ENCODE measurements around the gene APOL1. TPM values are rescaled to one million over a fixed set of nuclear protein-coding genes. Genes with fewer than 3 reads are reported as not detected.

Gene APOL1
- polyA plus RNA-seq, 2 of the 4 experiments (the other 2 are of a cell fraction), result 2.0 to 6.5 TPM

DNA sequence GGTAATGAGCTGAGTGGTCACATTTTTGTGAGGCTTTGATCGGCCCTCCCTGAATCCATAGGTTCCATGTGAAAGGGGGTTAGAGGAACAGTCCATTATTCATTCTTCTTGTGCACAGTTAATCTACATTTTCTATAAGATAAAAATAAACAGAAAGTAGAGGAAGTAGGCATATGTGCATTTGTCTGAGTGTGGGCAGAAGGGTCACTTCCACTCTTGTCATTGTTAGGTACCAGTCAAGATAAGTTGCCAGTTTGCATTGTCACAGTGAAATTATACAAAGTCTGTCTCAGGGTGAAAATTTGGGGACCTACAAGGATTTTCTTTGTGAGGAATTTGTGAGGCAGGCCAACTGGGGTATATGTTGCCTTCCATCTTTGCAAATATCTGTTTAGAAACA is 46.7 kb upstream of the APOL1 start:
- no peaks in the 10 kb centered on the region for H3K9me3 ChIP-seq
- H3K4me2 ChIP-seq, result no peak overlapping the region
- POLR2A ChIA-PET, result no interaction called here
- DNase-seq (ENCODE audit: low read depth in 1 of 2, low spot score in 1 of 2) (no peak), ATAC-seq (no peak), FAIRE-seq (no peak)
- WGBS (ENCODE audit: missing lambda C conversion rate), result 77% methylated on average over 1 of the region's 1 CpG
- TF ChIP-seq HOXB5 (CRISPR knock-in tag; IDR thresholded peaks at IDR 0.05) (no peak), MYC (IDR thresholded peaks at IDR 0.05; ENCODE audit: borderline replicate concordance, low read length) (no peak), CHD2 (IDR thresholded peaks at IDR 0.05; ENCODE audit: low read length, partially characterized antibody) (no peak), ZNF302 (CRISPR knock-in tag; IDR thresholded peaks at IDR 0.05) (no peak), CBX2 (IDR thresholded peaks at IDR 0.05; ENCODE audit: borderline replicate concordance, low read depth) (no peak), HOXB13 (CRISPR knock-in tag; IDR thresholded peaks at IDR 0.05; ENCODE audit: low read depth) (no peak), CHD4 (IDR thresholded peaks at IDR 0.05; ENCODE audit: borderline replicate concordance) (no peak), ZFP36 (IDR thresholded peaks at IDR 0.05; ENCODE audit: borderline replicate concordance, partially characterized antibody) (no peak), RAD21 (conservative IDR thresholded peaks at IDR 0.05 in 1 of 2, IDR thresholded peaks at IDR 0.05 in 1 of 2) (no peak), FOSL2 (IDR thresholded peaks at IDR 0.05) (no peak), FOSL2 (CRISPR knock-in tag; IDR thresholded peaks at IDR 0.05) (no peak), JUNB (IDR thresholded peaks at IDR 0.05) (no peak), CBX8 (IDR thresholded peaks at IDR 0.05) (no peak), POLR2A (IDR thresholded peaks at IDR 0.05; ENCODE audit: low read length) (no peak)
- TF ChIP-seq, protein P1, sequence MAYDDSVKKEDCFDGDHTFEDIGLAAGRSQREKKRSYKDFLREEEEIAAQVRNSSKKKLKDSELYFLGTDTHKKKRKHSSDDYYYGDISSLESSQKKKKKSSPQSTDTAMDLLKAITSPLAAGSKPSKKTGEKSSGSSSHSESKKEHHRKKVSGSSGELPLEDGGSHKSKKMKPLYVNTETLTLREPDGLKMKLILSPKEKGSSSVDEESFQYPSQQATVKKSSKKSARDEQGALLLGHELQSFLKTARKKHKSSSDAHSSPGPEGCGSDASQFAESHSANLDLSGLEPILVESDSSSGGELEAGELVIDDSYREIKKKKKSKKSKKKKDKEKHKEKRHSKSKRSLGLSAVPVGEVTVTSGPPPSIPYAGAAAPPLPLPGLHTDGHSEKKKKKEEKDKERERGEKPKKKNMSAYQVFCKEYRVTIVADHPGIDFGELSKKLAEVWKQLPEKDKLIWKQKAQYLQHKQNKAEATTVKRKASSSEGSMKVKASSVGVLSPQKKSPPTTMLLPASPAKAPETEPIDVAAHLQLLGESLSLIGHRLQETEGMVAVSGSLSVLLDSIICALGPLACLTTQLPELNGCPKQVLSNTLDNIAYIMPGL (CRISPR knock-in tag; IDR thresholded peaks at IDR 0.05; ENCODE audit: borderline replicate concordance), result no peak
- TF ChIP-seq, protein P2, sequence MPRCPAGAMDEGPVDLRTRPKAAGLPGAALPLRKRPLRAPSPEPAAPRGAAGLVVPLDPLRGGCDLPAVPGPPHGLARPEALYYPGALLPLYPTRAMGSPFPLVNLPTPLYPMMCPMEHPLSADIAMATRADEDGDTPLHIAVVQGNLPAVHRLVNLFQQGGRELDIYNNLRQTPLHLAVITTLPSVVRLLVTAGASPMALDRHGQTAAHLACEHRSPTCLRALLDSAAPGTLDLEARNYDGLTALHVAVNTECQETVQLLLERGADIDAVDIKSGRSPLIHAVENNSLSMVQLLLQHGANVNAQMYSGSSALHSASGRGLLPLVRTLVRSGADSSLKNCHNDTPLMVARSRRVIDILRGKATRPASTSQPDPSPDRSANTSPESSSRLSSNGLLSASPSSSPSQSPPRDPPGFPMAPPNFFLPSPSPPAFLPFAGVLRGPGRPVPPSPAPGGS (IDR thresholded peaks at IDR 0.05), result no peak
- TF ChIP-seq, protein P3, sequence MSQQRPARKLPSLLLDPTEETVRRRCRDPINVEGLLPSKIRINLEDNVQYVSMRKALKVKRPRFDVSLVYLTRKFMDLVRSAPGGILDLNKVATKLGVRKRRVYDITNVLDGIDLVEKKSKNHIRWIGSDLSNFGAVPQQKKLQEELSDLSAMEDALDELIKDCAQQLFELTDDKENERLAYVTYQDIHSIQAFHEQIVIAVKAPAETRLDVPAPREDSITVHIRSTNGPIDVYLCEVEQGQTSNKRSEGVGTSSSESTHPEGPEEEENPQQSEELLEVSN (IDR thresholded peaks at IDR 0.05; ENCODE audit: borderline replicate concordance, low read depth), result no peak
- no peak overlapping the region for H3K27ac ChIP-seq
- H3K4me1 ChIP-seq, result no peaks in the 10 kb centered on the region
- CTCF ChIA-PET, result interaction anchor here (0.9 kb wide), 1 partner anchor 33 kb away, joined by 3 read pairs; the partner anchor contains the start of gene APOL2
- H3K4me3 ChIP-seq, result no peak overlapping the region

DNA sequence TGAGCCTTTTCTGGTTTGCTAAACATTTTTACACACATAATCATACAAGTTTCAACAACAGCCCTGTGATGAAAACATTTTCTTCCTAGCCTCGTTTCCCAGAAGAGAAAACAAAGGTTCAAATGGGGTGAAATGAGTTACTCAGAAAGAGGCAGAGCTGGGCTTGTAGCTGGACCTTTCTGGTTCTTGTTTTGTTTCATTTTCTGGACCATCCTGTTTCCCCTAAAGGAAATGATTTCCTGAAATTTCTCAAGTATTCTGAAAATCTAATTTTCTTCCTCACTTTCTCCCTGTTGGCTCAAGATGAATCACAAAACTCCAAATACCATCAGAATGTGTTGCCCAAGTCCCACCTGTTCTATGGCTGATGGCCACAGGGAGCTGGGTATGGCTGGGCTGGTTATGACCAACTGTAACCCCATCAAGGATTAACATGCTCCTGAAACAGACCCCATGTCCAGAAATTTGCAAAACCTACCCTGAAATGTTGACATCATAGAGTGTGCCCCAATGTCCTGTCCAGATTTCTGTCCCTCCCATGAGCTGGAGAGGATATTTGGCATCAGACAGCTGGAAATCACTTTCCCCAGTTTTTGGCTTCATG is 44.7 kb upstream of the APOL1 start:
- TF ChIP-seq NR3C1 (IDR thresholded peaks at IDR 0.05) (no peak), MAZ (IDR thresholded peaks at IDR 0.05; ENCODE audit: borderline replicate concordance, low read depth, low read length) (no peak), SREBF2 (IDR thresholded peaks at IDR 0.05) (no peak), MYC (IDR thresholded peaks at IDR 0.05; ENCODE audit: borderline replicate concordance, low read length) (no peak), ZNF302 (CRISPR knock-in tag; IDR thresholded peaks at IDR 0.05) (no peak), BHLHE40 (IDR thresholded peaks at IDR 0.05; ENCODE audit: low read depth, low read length) (no peak)
- TF ChIP-seq, protein P1 (CRISPR knock-in tag; IDR thresholded peaks at IDR 0.05; ENCODE audit: borderline replicate concordance), result no peak
- TF ChIP-seq, protein P4, sequence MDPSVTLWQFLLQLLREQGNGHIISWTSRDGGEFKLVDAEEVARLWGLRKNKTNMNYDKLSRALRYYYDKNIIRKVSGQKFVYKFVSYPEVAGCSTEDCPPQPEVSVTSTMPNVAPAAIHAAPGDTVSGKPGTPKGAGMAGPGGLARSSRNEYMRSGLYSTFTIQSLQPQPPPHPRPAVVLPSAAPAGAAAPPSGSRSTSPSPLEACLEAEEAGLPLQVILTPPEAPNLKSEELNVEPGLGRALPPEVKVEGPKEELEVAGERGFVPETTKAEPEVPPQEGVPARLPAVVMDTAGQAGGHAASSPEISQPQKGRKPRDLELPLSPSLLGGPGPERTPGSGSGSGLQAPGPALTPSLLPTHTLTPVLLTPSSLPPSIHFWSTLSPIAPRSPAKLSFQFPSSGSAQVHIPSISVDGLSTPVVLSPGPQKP (IDR thresholded peaks at IDR 0.05; ENCODE audit: low read depth, low read length), result no peak
- TF ChIP-seq, protein P5, sequence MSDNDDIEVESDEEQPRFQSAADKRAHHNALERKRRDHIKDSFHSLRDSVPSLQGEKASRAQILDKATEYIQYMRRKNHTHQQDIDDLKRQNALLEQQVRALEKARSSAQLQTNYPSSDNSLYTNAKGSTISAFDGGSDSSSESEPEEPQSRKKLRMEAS (IDR thresholded peaks at IDR 0.05), result no peak
- no peak overlapping the region for H3K4me3 ChIP-seq
- H3K4me1 ChIP-seq, result no peaks in the 10 kb centered on the region
- DNase-seq (ENCODE audit: low read depth in 1 of 2, low spot score in 1 of 2), result no peak
- CTCF ChIA-PET, result interaction anchor here (0.7 to 1.3 kb wide), 4 partner anchors 13 to 31 kb away, joined by 3 to 5 read pairs (median 4); partner anchors contain the start of gene APOL2
- WGBS (ENCODE audit: missing lambda C conversion rate), result 6% methylated on average over 1 of the region's 1 CpG
- no peak for FAIRE-seq
- no peaks in the 10 kb centered on the region for H3K9me3 ChIP-seq
- POLR2A ChIA-PET, result no interaction called here
- no peak overlapping the region for H3K27ac ChIP-seq
- H3K4me2 ChIP-seq, result no peak overlapping the region
- ATAC-seq, result no peak
